ENCODE results near the gene BLOC1S2.
"Not testable (repeated sequence)": the region's sequence is repeated elsewhere in the genome, so short reads cannot be mapped to it uniquely, and the experiment has no call there.

BLOC1S2 gene

GRCh38 chr10:100289641-100290040 is 3.2 kb upstream of the BLOC1S2 start:
- no peak for DNase-seq

GRCh38 chr10:100288196-100288595 is 1.7 kb upstream of the BLOC1S2 start:
- DNase-seq, result no peak

- no peak for DNase-seq
These were observed 1.3 kb upstream of the BLOC1S2 start for GRCh38 chr10:100287756-100288155.

GRCh38 chr10:100285326-100285725 is 1.2 kb downstream of the BLOC1S2 start:
- not testable (repeated sequence) for DNase-seq

GRCh38 chr10:100282907-100283306 is 3.6 kb downstream of the BLOC1S2 start:
- no peak for DNase-seq

- DNase-seq, result not testable (repeated sequence)
These were observed 9.5 kb downstream of the BLOC1S2 start for GRCh38 chr10:100276971-100277370.

GRCh38 chr10:100267239-100268104 is 19.0 kb downstream of the BLOC1S2 start, which contains the start of gene CWF19L1:
Gene CWF19L1 (minus strand): TSS chr10:100267638. CDS start chr10:100267593, 45 bp downstream.
- peak; percentile 91 for DNase-seq

GRCh38 chr10:100265821-100266485 is 20.5 kb downstream of the BLOC1S2 start:
- DNase-seq, result no peak

GRCh38 chr10:100254191-100254590 is 32.3 kb downstream of the BLOC1S2 start:
- no peak for DNase-seq

GRCh38 chr10:100253041-100253440 is 33.4 kb downstream of the BLOC1S2 start:
- DNase-seq, result no peak

- DNase-seq, result no peak
These were observed 37.7 kb downstream of the BLOC1S2 start for GRCh38 chr10:100248820-100249219.

GRCh38 chr10:100245484-100246220 is 40.8 kb downstream of the BLOC1S2 start:
- DNase-seq, result no peak

- DNase-seq, result no peak
These were observed 46.6 kb downstream of the BLOC1S2 start for GRCh38 chr10:100239851-100240250.

- no peak for DNase-seq
These were observed 48.1 kb downstream of the BLOC1S2 start for GRCh38 chr10:100238429-100238828.

GRCh38 chr10:100232101-100232500 is 54.4 kb downstream of the BLOC1S2 start:
- DNase-seq, result no peak

- no peak for DNase-seq
These were observed 56.6 kb downstream of the BLOC1S2 start for GRCh38 chr10:100229819-100230422.

- no peak for DNase-seq
These were observed 62.6 kb downstream of the BLOC1S2 start for GRCh38 chr10:100223879-100224278.

Data from activated effector memory CD4-positive, alpha-beta T cell treated with anti-CD3 and anti-CD28 coated beads, Interleukin-2, amount 50 U/mL, for 16 hours (primary cell).